B cell (primary cell): ENCODE measurements around the gene NKAIN2.

Experiments
- CTCF ChIP-seq: fragments of 200-600 bp; IDR thresholded peaks from one replicate; pipeline ENCODE4 v1.8.0; 2022; ENCODE audit warnings: antibody characterized with exemption, mild to moderate bottlenecking
- EZH2 ChIP-seq: IDR thresholded peaks from 2 replicates; pipeline ENCODE4 v1.6.1; 2012; ENCODE audit warnings: borderline replicate concordance, low read depth, mild to moderate bottlenecking, moderate library complexity, low read length; ENCODE audit not compliant: insufficient read depth, poor library complexity, severe bottlenecking

- TF ChIP-seq CTCF (no peak), EZH2 (no peak)
These were observed 989.7 kb downstream of the NKAIN2 start for GRCh38 chr6:124793398-124793797.
